NCI-H146 treated with DMSO at 0.1 percent for 48 hours (cell line): Measurements from ENCODE around the gene TCTN2.
A peak's percentile ranks its signal among the peaks of the same experiment; 100 is the strongest.

ENCODE experiments used
- DNase-seq: peaks from one replicate; lab custom pipeline; 2025; ENCODE audit not compliant: unreplicated experiment; lab: John Stamatoyannopoulos, UW

Gene TCTN2

GRCh38 chr12:123670882-123671728, at the start of gene TCTN2:
Gene TCTN2 (plus strand): TSS chr12:123671113. CDS start chr12:123671241, 128 bp downstream.
- DNase-seq: peak; percentile 83

GRCh38 chr12:123621619-123622530, 49.0 kb upstream of the TCTN2 start:
- no peak for DNase-seq

GRCh38 chr12:123633379-123634141, 37.4 kb upstream of the TCTN2 start, which contains the start of the genes EIF2B1 and GTF2H3:
Gene EIF2B1 (minus strand): TSS chr12:123633686. CDS start chr12:123633557, 129 bp downstream.
Gene GTF2H3 (plus strand): TSS chr12:123633829. CDS start chr12:123633860, 31 bp downstream.
- DNase-seq: peak; percentile 90

- DNase-seq: no peak
Observed at GRCh38 chr12:123634142-123634561, 36.8 kb upstream of the TCTN2 start.

GRCh38 chr12:123643911-123644310, 27.0 kb upstream of the TCTN2 start:
- no peak for DNase-seq

- no peak for DNase-seq
Observed at GRCh38 chr12:123645380-123645779, 25.5 kb upstream of the TCTN2 start.

GRCh38 chr12:123645878-123646277, 25.0 kb upstream of the TCTN2 start:
- no peak for DNase-seq

GRCh38 chr12:123648401-123648800, 22.5 kb upstream of the TCTN2 start:
- no peak for DNase-seq

GRCh38 chr12:123654129-123654701, 16.7 kb upstream of the TCTN2 start:
- no peak for DNase-seq

- DNase-seq: no peak
Observed at GRCh38 chr12:123655420-123655819, 15.5 kb upstream of the TCTN2 start.

- DNase-seq: no peak
Observed at GRCh38 chr12:123656392-123656791, 14.5 kb upstream of the TCTN2 start.

- DNase-seq: no peak
Observed at GRCh38 chr12:123657211-123657610, 13.7 kb upstream of the TCTN2 start.

GRCh38 chr12:123659996-123660727, 10.8 kb upstream of the TCTN2 start:
- no peak for DNase-seq

GRCh38 chr12:123667771-123668170, 3.1 kb upstream of the TCTN2 start:
- no peak for DNase-seq

GRCh38 chr12:123671876-123672275, 963 bp downstream of the TCTN2 start:
- DNase-seq: no peak

GRCh38 chr12:123675436-123675835, 4.5 kb downstream of the TCTN2 start:
- no peak for DNase-seq

GRCh38 chr12:123676616-123677320, 5.9 kb downstream of the TCTN2 start:
- no peak for DNase-seq

GRCh38 chr12:123678981-123679380, 8.1 kb downstream of the TCTN2 start:
- DNase-seq: no peak

GRCh38 chr12:123681605-123682004, 10.7 kb downstream of the TCTN2 start:
- DNase-seq: no peak
